NOMO-1 treated with DMSO at 0.1 percent for 48 hours (cell line): ENCODE data around the gene NR2C1.
"Not testable (repeated sequence)": the region's sequence is repeated elsewhere in the genome, so short reads cannot be mapped to it uniquely, and the experiment has no call there.

Experiments
- DNase-seq: peaks from one replicate; lab custom pipeline; 2025; ENCODE audit not compliant: unreplicated experiment; lab: John Stamatoyannopoulos, UW

Gene NR2C1

GRCh38 chr12:95072900-95073697 lies at the start of gene NR2C1:
TSS of gene NR2C1 (minus strand) at chr12:95073618. CDS start at chr12:95067384, 6,234 bp downstream.
- DNase-seq: peak; percentile 94

GRCh38 chr12:95118788-95119179 lies 45.4 kb upstream of the NR2C1 start:
- DNase-seq: no peak

- no peak for DNase-seq
These were observed 44.8 kb upstream of the NR2C1 start for GRCh38 chr12:95118138-95118787.

- DNase-seq: peak; percentile 79
These were observed 43.8 kb upstream of the NR2C1 start for GRCh38 chr12:95117178-95117599.

- DNase-seq: no peak
These were observed 43.4 kb upstream of the NR2C1 start for GRCh38 chr12:95116773-95117172.

- no peak for DNase-seq
These were observed 42.9 kb upstream of the NR2C1 start for GRCh38 chr12:95116341-95116740.

- no peak for DNase-seq
These were observed 42.2 kb upstream of the NR2C1 start for GRCh38 chr12:95115641-95116040.

- no peak for DNase-seq
These were observed 41.5 kb upstream of the NR2C1 start for GRCh38 chr12:95114766-95115405.

- no peak for DNase-seq
These were observed 33.9 kb upstream of the NR2C1 start for GRCh38 chr12:95107362-95107761.

GRCh38 chr12:95105540-95105939 lies 32.1 kb upstream of the NR2C1 start:
- no peak for DNase-seq

- no peak for DNase-seq
These were observed 31.6 kb upstream of the NR2C1 start for GRCh38 chr12:95104919-95105452.

- peak; percentile 96 for DNase-seq
These were observed 29.7 kb upstream of the NR2C1 start for GRCh38 chr12:95102916-95103671.

GRCh38 chr12:95101957-95102356 lies 28.5 kb upstream of the NR2C1 start:
- not testable (repeated sequence) for DNase-seq

- DNase-seq: no peak
These were observed 27.1 kb upstream of the NR2C1 start for GRCh38 chr12:95100264-95101190.

- DNase-seq: no peak
These were observed 25.9 kb upstream of the NR2C1 start for GRCh38 chr12:95099270-95099790.

- DNase-seq: no peak
These were observed 23.4 kb upstream of the NR2C1 start for GRCh38 chr12:95096852-95097251.

GRCh38 chr12:95096378-95096777 lies 23.0 kb upstream of the NR2C1 start:
- DNase-seq: no peak

GRCh38 chr12:95095866-95096265 lies 22.4 kb upstream of the NR2C1 start:
- peak; percentile 61 for DNase-seq

- DNase-seq: no peak
These were observed 16.0 kb upstream of the NR2C1 start for GRCh38 chr12:95089462-95089861.

GRCh38 chr12:95088379-95088778 lies 15.0 kb upstream of the NR2C1 start:
- peak; percentile 56 for DNase-seq
